Endothelial cell of umbilical vein (primary cell): Measurements from ENCODE around the gene SUGP1. TPM values are rescaled to one million over a fixed set of nuclear protein-coding genes. Genes with fewer than 3 reads are reported as not detected.

ENCODE experiments used
- BruUV-seq: library from RNA; stranded (reverse); fragments of 400-500 nt; replicated peaks from 2 replicates; lab custom pipeline; 2021; lab: Mats Ljungman, UMichigan
- CTCF ChIA-PET: fragments of 300-600, 350-600 bp; sonication (Branson Sonifier 250); formaldehyde crosslinking; loops from one replicate; lab custom pipeline; 2021; ENCODE audit warnings: antibody characterized with exemption, inconsistent platforms; lab: Charles Lee
- POLR2A ChIA-PET: fragments of 300-600, 350-600 bp; sonication (Branson Sonifier 250); formaldehyde crosslinking; loops from one replicate; lab custom pipeline; 2021; ENCODE audit warnings: antibody characterized with exemption, inconsistent platforms; lab: Charles Lee
- DNase-seq: peaks from one replicate; pipeline ENCODE4 v3.0.0-alpha.2; 2011; ENCODE audit warnings: low read depth, low spot score
- FAIRE-seq: peaks from 2 replicates; lab custom pipeline; 2011; peaks lifted over from hg19 to GRCh38; lab: Jason Lieb, UNC
- H2AFZ ChIP-seq: 2 replicates; pipeline ENCODE4 v1.6.0; 2012; ENCODE audit warnings: low read depth, low read length, control low read depth, inconsistent platforms
- H3K27ac ChIP-seq: 2 replicates; pipeline ENCODE4 v1.5.1; 2011; ENCODE audit warnings: low read depth, mild to moderate bottlenecking, control low read depth, low read length, moderate library complexity; ENCODE audit not compliant: insufficient read depth
- H3K27me3 ChIP-seq, 2 experiments: 2 replicates each; pipeline versions ENCODE4 v1.6.0 to v1.6.1; 2011; ENCODE audit warnings: low read length in 2 of 2, mixed read lengths in 1 of 2; ENCODE audit not compliant: control insufficient read depth in 2 of 2, insufficient read depth in 2 of 2
- H3K36me3 ChIP-seq, 2 experiments: 2 replicates in 1 of 2; 3 replicates in 1 of 2; pipeline ENCODE4 v1.5.1; 2011; ENCODE audit warnings: low read length in 2 of 2, mild to moderate bottlenecking in 1 of 2, moderate library complexity in 1 of 2; ENCODE audit not compliant: control insufficient read depth in 2 of 2, insufficient read depth in 2 of 2; ENCODE audit errors: extremely low read depth in 1 of 2
- H3K4me1 ChIP-seq: 3 replicates; pipeline ENCODE4 v1.5.1; 2011; ENCODE audit warnings: mild to moderate bottlenecking, low read length; ENCODE audit not compliant: control insufficient read depth, insufficient read depth; ENCODE audit errors: extremely low read depth
- H3K4me2 ChIP-seq: 2 replicates; pipeline ENCODE4 v1.6.1; 2011; ENCODE audit warnings: low read length, control low read depth, mixed read lengths; ENCODE audit not compliant: insufficient read depth
- H3K4me3 ChIP-seq, 3 experiments: fragments of 200-600 bp in 1 of 3; sonication (generic), shearing (Covaris generic) in 1 of 3; replicated peaks in 1 of 3; 2 replicates each; pipeline ENCODE4 v1.5.1; 2011 to 2016; ENCODE audit warnings: control low read depth in 3 of 3, low read length in 3 of 3, mild to moderate bottlenecking in 2 of 3, inconsistent platforms in 1 of 3, low read depth in 1 of 3, moderate library complexity in 1 of 3; ENCODE audit not compliant: insufficient read depth in 1 of 3
- H3K79me2 ChIP-seq: 2 replicates; pipeline ENCODE4 v1.6.0; 2012; ENCODE audit warnings: low read length, inconsistent platforms; ENCODE audit not compliant: control insufficient read depth, insufficient read depth
- H3K9ac ChIP-seq: replicated peaks from 2 replicates; pipeline ENCODE3; 2011; ENCODE audit warnings: low read length, control low read depth; ENCODE audit not compliant: insufficient read depth; ENCODE audit errors: extremely low read depth
- H3K9me1 ChIP-seq: replicated peaks from 3 replicates; pipeline ENCODE4 v1.6.0; 2011; ENCODE audit warnings: mild to moderate bottlenecking, low read length; ENCODE audit not compliant: control insufficient read depth, insufficient read depth; ENCODE audit errors: extremely low read depth
- H3K9me3 ChIP-seq: replicated peaks from 2 replicates; pipeline ENCODE4 v1.5.1; 2012; ENCODE audit warnings: low read length, inconsistent platforms; ENCODE audit not compliant: control insufficient read depth, insufficient read depth
- H4K20me1 ChIP-seq: replicated peaks from 2 replicates; pipeline ENCODE3; 2011; ENCODE audit warnings: mild to moderate bottlenecking, low read length; ENCODE audit not compliant: control insufficient read depth, insufficient read depth; ENCODE audit errors: extremely low read depth
- EZH2 ChIP-seq: IDR thresholded peaks from 2 replicates; pipeline ENCODE4 v1.6.1; 2012; ENCODE audit warnings: borderline replicate concordance, low read depth, mild to moderate bottlenecking, moderate library complexity, low read length, inconsistent platforms; ENCODE audit not compliant: severe bottlenecking
- FOS ChIP-seq: IDR thresholded peaks from 2 replicates; pipeline ENCODE4 v1.6.1; 2011; ENCODE audit warnings: mild to moderate bottlenecking, low read length, moderate library complexity, borderline replicate concordance; ENCODE audit not compliant: insufficient read depth
- JUN ChIP-seq: IDR thresholded peaks from 2 replicates; pipeline ENCODE4 v1.6.1; 2011; ENCODE audit warnings: borderline replicate concordance, low read depth; ENCODE audit not compliant: insufficient read length, insufficient read depth
- POLR2A ChIP-seq: IDR thresholded peaks from 2 replicates; pipeline ENCODE4 v1.6.1; 2012; ENCODE audit warnings: low read depth, mild to moderate bottlenecking, control low read depth, low read length
- POLR2AphosphoS5 ChIP-seq: IDR thresholded peaks from 2 replicates; pipeline ENCODE4 v1.6.1; 2012; ENCODE audit warnings: low read depth, mild to moderate bottlenecking, control low read depth, low read length, moderate library complexity; ENCODE audit not compliant: insufficient read depth
- dilution Hi-C: fragments of 300-500 bp; cut with MboI; formaldehyde crosslinking; loops from one replicate; pipeline ENCODE4 v1.15.0; 2019; ENCODE audit warnings: low sequenced_read_pairs; ENCODE audit not compliant: extremely low pct_ligation_motif_present
- intact Hi-C: fragments of 100-400 bp; cut with micrococcal nuclease; formaldehyde crosslinking; loops from one replicate; pipeline ENCODE4 v1.10.0; 2022
- polyA plus RNA-seq, 4 experiments: library from polyadenylated mRNA; depleted of rRNA in 3 of 4; stranded (reverse) in 3 of 4; unstranded in 1 of 4; fragments of >200 nt; gene quantifications; 2 replicates each; pipeline versions ENCODE4 v1.2.1 to v1.2.3, GENCODE V29; 2011 to 2012; ENCODE audit warnings: missing spikeins in 1 of 4
- small RNA-seq: library from RNA; depleted of rRNA; stranded (forward); fragments of <200 nt; gene quantifications from one replicate; pipeline ENCODE3, GENCODE V24; 2012; ENCODE audit warnings: low replicate concordance, low read depth; ENCODE audit not compliant: insufficient read depth, insufficient read length
- total RNA-seq: library from RNA; stranded (reverse); gene quantifications from 2 replicates; pipeline ENCODE4 v1.2.3, GENCODE V29; 2021
- TF ChIP-seq, protein P1 (sequence below), 2 donors: IDR thresholded peaks; 1 replicate in 1 of 2; 2 replicates in 1 of 2; pipeline ENCODE4 v1.5.1; 2011; ENCODE audit warnings: low read length in 2 of 2, mild to moderate bottlenecking in 2 of 2, moderate library complexity in 2 of 2, control low read depth in 1 of 2, inconsistent platforms in 1 of 2, low read depth in 1 of 2; ENCODE audit not compliant: insufficient read depth in 1 of 2; ENCODE audit errors: extremely low read depth in 1 of 2
- TF ChIP-seq, protein P2 (sequence below): IDR thresholded peaks from 2 replicates; pipeline ENCODE4 v1.6.1; 2011; ENCODE audit not compliant: insufficient read depth, insufficient read length

SUGP1 gene
- total and polyA plus RNA-seq, 2 donors (not counting 3 experiments of a cell fraction or from before 2014, with no cell fraction given), result 41.0 to 64.7 TPM

DNA sequence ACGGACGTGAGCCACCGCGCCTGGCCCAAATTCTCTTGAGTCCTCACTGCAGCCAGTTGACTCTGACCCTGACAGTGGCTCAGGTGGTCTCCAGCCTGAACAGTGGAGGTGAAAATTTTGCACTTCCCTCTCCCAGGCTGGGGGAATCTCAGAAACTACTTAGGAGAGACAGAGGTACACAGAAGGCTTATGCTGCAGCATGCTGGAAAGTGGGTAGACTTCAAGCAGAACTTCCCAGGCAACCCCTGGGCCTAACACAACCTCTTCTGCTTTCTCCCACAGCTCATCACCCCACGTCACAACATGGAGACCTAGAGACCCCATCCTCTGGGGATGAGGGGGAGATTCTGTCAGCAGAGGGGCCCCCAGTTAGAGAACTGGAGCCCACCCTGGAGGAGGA lies 94.1 kb downstream of the SUGP1 start:
- intact Hi-C loops (no loop called here), dilution Hi-C loops (no loop called here)
- H3K9ac ChIP-seq, result no peak overlapping the region
- H4K20me1 ChIP-seq, result no peaks in the 10 kb centered on the region
- CTCF ChIA-PET, result interaction anchor here (1.2 to 2.2 kb wide), 4 partner anchors 8 to 78 kb away, joined by 3 to 10 read pairs (median 7); no protein-coding TSS in a partner anchor
- no peaks in the 10 kb centered on the region for H3K36me3 ChIP-seq
- H3K9me1 ChIP-seq, result no peaks in the 10 kb centered on the region
- no peak overlapping the region for H3K27ac ChIP-seq
- H3K27me3 ChIP-seq, result peaks cover 2% of the 10 kb centered on the region in 2 experiments
- no peaks in the 10 kb centered on the region for H3K9me3 ChIP-seq
- no peaks in the 10 kb centered on the region for H3K4me1 ChIP-seq
- POLR2A ChIA-PET, result no interaction called here
- BruUV-seq, result no TSS peak
- TF ChIP-seq, protein P1, sequence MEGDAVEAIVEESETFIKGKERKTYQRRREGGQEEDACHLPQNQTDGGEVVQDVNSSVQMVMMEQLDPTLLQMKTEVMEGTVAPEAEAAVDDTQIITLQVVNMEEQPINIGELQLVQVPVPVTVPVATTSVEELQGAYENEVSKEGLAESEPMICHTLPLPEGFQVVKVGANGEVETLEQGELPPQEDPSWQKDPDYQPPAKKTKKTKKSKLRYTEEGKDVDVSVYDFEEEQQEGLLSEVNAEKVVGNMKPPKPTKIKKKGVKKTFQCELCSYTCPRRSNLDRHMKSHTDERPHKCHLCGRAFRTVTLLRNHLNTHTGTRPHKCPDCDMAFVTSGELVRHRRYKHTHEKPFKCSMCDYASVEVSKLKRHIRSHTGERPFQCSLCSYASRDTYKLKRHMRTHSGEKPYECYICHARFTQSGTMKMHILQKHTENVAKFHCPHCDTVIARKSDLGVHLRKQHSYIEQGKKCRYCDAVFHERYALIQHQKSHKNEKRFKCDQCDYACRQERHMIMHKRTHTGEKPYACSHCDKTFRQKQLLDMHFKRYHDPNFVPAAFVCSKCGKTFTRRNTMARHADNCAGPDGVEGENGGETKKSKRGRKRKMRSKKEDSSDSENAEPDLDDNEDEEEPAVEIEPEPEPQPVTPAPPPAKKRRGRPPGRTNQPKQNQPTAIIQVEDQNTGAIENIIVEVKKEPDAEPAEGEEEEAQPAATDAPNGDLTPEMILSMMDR (IDR thresholded peaks at IDR 0.05; ENCODE audit: extremely low read depth in 1 of 2, insufficient read depth in 1 of 2, low read depth in 1 of 2, low read length in 2 of 2), result no peak
- no peak for TF ChIP-seq EZH2
- TF ChIP-seq, protein P2, sequence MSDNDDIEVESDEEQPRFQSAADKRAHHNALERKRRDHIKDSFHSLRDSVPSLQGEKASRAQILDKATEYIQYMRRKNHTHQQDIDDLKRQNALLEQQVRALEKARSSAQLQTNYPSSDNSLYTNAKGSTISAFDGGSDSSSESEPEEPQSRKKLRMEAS, result no peak
- TF ChIP-seq POLR2A, result no peak
- TF ChIP-seq FOS, result no peak
- no peak for TF ChIP-seq JUN
- TF ChIP-seq POLR2AphosphoS5, result no peak
- H3K4me3 ChIP-seq, result no peak overlapping the region
- DNase-seq, result no peak
- no peak overlapping the region for H2AFZ ChIP-seq
- no peak overlapping the region for H3K4me2 ChIP-seq
- no peak for FAIRE-seq
- no peaks in the 10 kb centered on the region for H3K79me2 ChIP-seq

Small RNA genes within 50 kb of the gene (small RNA-seq; reads per million reads assigned to genes)
- gene RNU6-1028P, result not detected

Other genes starting within 250 kb of the SUGP1 start
- 23.3 and 24.1 TPM in 2 replicates for gene TMEM161A, start 182.0 kb downstream of the SUGP1 start, total RNA-seq
- gene TMEM161A, start 182.0 kb downstream of the SUGP1 start, polyA plus RNA-seq, result 54.9 and 72.6 TPM in 2 replicates
- gene MEF2B, start 150.2 kb downstream of the SUGP1 start, total RNA-seq, result 1.2 and 1.3 TPM in 2 replicates
- 0.52 and 0.65 TPM in 2 replicates for gene MEF2B, start 150.2 kb downstream of the SUGP1 start, polyA plus RNA-seq
- 35.6 and 45.8 TPM in 2 replicates for gene BORCS8, start 128.4 kb downstream of the SUGP1 start, total RNA-seq
- gene BORCS8, start 128.4 kb downstream of the SUGP1 start, polyA plus RNA-seq, result 37.4 and 49.7 TPM in 2 replicates
- gene RFXANK, start 128.3 kb downstream of the SUGP1 start, total RNA-seq, result 105 and 118 TPM in 2 replicates
- gene RFXANK, start 128.3 kb downstream of the SUGP1 start, polyA plus RNA-seq, result 124 and 146 TPM in 2 replicates
- 16.6 and 17.5 TPM in 2 replicates for gene NR2C2AP, start 117.1 kb downstream of the SUGP1 start, total RNA-seq
- gene NR2C2AP, start 117.1 kb downstream of the SUGP1 start, polyA plus RNA-seq, result 11.9 and 13.4 TPM in 2 replicates
- not detected in 2 replicates for gene NCAN, start 108.6 kb downstream of the SUGP1 start, total RNA-seq
- not detected in 2 replicates for gene NCAN, start 108.6 kb downstream of the SUGP1 start, polyA plus RNA-seq
- gene TM6SF2, start 47.2 kb downstream of the SUGP1 start, total RNA-seq, result not detected in 2 replicates
- 0.10 and 0.21 TPM in 2 replicates for gene TM6SF2, start 47.2 kb downstream of the SUGP1 start, polyA plus RNA-seq
- gene MAU2, start 320 bp upstream of the SUGP1 start, total RNA-seq, result 57.3 and 70.0 TPM in 2 replicates
- 36.9 and 43.4 TPM in 2 replicates for gene MAU2, start 320 bp upstream of the SUGP1 start, polyA plus RNA-seq
- 134 and 138 TPM in 2 replicates for gene GATAD2A, start 85.2 kb upstream of the SUGP1 start, total RNA-seq
- gene GATAD2A, start 85.2 kb upstream of the SUGP1 start, polyA plus RNA-seq, result 26.2 and 27.3 TPM in 2 replicates
- gene TSSK6, start 195.0 kb upstream of the SUGP1 start, total RNA-seq, result 0.35 and 0.82 TPM in 2 replicates
- gene TSSK6, start 195.0 kb upstream of the SUGP1 start, polyA plus RNA-seq, result 0.76 and 1.7 TPM in 2 replicates
- 246 and 252 TPM in 2 replicates for gene NDUFA13, start 195.7 kb upstream of the SUGP1 start, total RNA-seq
- gene NDUFA13, start 195.7 kb upstream of the SUGP1 start, polyA plus RNA-seq, result 799 and 837 TPM in 2 replicates
- gene YJEFN3, start 208.4 kb upstream of the SUGP1 start, total RNA-seq, result 2.1 and 2.4 TPM in 2 replicates
- 1.9 and 2.7 TPM in 2 replicates for gene YJEFN3, start 208.4 kb upstream of the SUGP1 start, polyA plus RNA-seq
- not detected in 2 replicates for gene CILP2, start 217.8 kb upstream of the SUGP1 start, total RNA-seq
- gene CILP2, start 217.8 kb upstream of the SUGP1 start, polyA plus RNA-seq, result 0.01 and 0.03 TPM in 2 replicates